ENCODE data around the gene DNAJB8. TPM values are rescaled to one million over a fixed set of nuclear protein-coding genes. Genes with fewer than 3 reads are reported as not detected.

Gene DNAJB8
- total and polyA plus RNA-seq, 4 donors = not detected

GRCh38 chr3:128491941-128492670 lies 25.4 kb upstream of the DNAJB8 start:
- TF ChIP-seq CTCF (IDR thresholded peaks at IDR 0.05; ENCODE audit: control extremely low read depth, extremely low read depth) = no peak
- no peak for ATAC-seq (ENCODE audit: insufficient read depth, low FRiP score)
- H3K36me3 ChIP-seq (ENCODE audit: control insufficient read depth in 4 of 4, insufficient read depth in 4 of 4, low read length in 4 of 4) = no peaks in the 10 kb centered on the region
- DNase-seq = peak in 2 of 3 donors; percentile 53 to 58
- peaks cover 0 to 4% (median 0%) of the 10 kb centered on the region in 4 donors for H3K9me3 ChIP-seq (ENCODE audit: control insufficient read depth in 4 of 4, insufficient read depth in 3 of 4, low read length in 3 of 4)
- peak overlapping the region; percentile 86 for H3K4me3 ChIP-seq
- H3K27ac ChIP-seq (ENCODE audit: low read depth in 1 of 2, low read length in 1 of 2) = peak overlapping the region in 1 of 2 donors; percentile 93
- no peak overlapping the region for H3K9ac ChIP-seq (ENCODE audit: insufficient read depth in 1 of 2, low read length in 2 of 2)
- H3K4me1 ChIP-seq (ENCODE audit: control insufficient read depth in 5 of 5, insufficient read depth in 5 of 5, low read length in 5 of 5) = peaks cover 0 to 40% (median 28%) of the 10 kb centered on the region in 5 donors
- peaks cover 0 to 77% (median 75%) of the 10 kb centered on the region in 3 donors for H3K27me3 ChIP-seq (ENCODE audit: control insufficient read depth in 3 of 3, insufficient read depth in 3 of 3, low read length in 2 of 3)
- WGBS, 2 donors = 2 to 5% methylated on average over 51 to 70 of the region's 70 CpGs

GRCh38 chr3:128491691-128491940 lies 24.9 kb upstream of the DNAJB8 start:
- peak overlapping the region in 1 of 2 donors; percentile 93 for H3K27ac ChIP-seq (ENCODE audit: low read depth in 1 of 2, low read length in 1 of 2)
- peaks cover 0 to 40% (median 25%) of the 10 kb centered on the region in 5 donors for H3K4me1 ChIP-seq (ENCODE audit: control insufficient read depth in 5 of 5, insufficient read depth in 5 of 5, low read length in 5 of 5)
- H3K36me3 ChIP-seq (ENCODE audit: control insufficient read depth in 4 of 4, insufficient read depth in 4 of 4, low read length in 4 of 4) = no peaks in the 10 kb centered on the region
- H3K9ac ChIP-seq (ENCODE audit: insufficient read depth in 1 of 2, low read length in 2 of 2) = no peak overlapping the region
- ATAC-seq (ENCODE audit: insufficient read depth, low FRiP score) (no peak), DNase-seq (no peak)
- peaks cover 0 to 74% (median 73%) of the 10 kb centered on the region in 3 donors for H3K27me3 ChIP-seq (ENCODE audit: control insufficient read depth in 3 of 3, insufficient read depth in 3 of 3, low read length in 2 of 3)
- TF ChIP-seq CTCF (IDR thresholded peaks at IDR 0.05; ENCODE audit: control extremely low read depth, extremely low read depth) = no peak
- no peaks in the 10 kb centered on the region for H3K9me3 ChIP-seq (ENCODE audit: control insufficient read depth in 4 of 4, insufficient read depth in 3 of 4, low read length in 3 of 4)
- WGBS, 2 donors = 1 to 7% methylated on average over 19 of the region's 19 CpGs
- peak overlapping the region; percentile 86 for H3K4me3 ChIP-seq

GRCh38 chr3:128490915-128491690 lies 24.4 kb upstream of the DNAJB8 start:
- H3K9me3 ChIP-seq (ENCODE audit: control insufficient read depth in 4 of 4, insufficient read depth in 3 of 4, low read length in 3 of 4) = no peaks in the 10 kb centered on the region
- H3K9ac ChIP-seq (ENCODE audit: insufficient read depth in 1 of 2, low read length in 2 of 2) = no peak overlapping the region
- TF ChIP-seq CTCF (IDR thresholded peaks at IDR 0.05; ENCODE audit: control extremely low read depth, extremely low read depth) = no peak
- H3K27me3 ChIP-seq (ENCODE audit: control insufficient read depth in 3 of 3, insufficient read depth in 3 of 3, low read length in 2 of 3) = peaks cover 0 to 76% (median 75%) of the 10 kb centered on the region in 3 donors
- DNase-seq = peak in 2 of 3 donors; percentile 12 to 23
- H3K27ac ChIP-seq (ENCODE audit: low read depth in 1 of 2, low read length in 1 of 2) = peak overlapping the region in 1 of 2 donors; percentile 93
- peak overlapping the region; percentile 86 for H3K4me3 ChIP-seq
- WGBS, 2 donors = 3 to 8% methylated on average over 23 of the region's 23 CpGs
- no peak for ATAC-seq (ENCODE audit: insufficient read depth, low FRiP score)
- peaks cover 0 to under 1% (median 0%) of the 10 kb centered on the region in 4 donors for H3K36me3 ChIP-seq (ENCODE audit: control insufficient read depth in 4 of 4, insufficient read depth in 4 of 4, low read length in 4 of 4)
- H3K4me1 ChIP-seq (ENCODE audit: control insufficient read depth in 5 of 5, insufficient read depth in 5 of 5, low read length in 5 of 5) = peaks cover 0 to 39% (median 20%) of the 10 kb centered on the region in 5 donors
